Loucy (cell line): Measurements from ENCODE around the gene LRCH2.

Experiments
- H2AFZ ChIP-seq: fragments of 200-600 bp; sonication (generic); 2 replicates; pipeline ENCODE4 v1.6.0; 2016; ENCODE audit warnings: antibody characterized with exemption, mild to moderate bottlenecking, low read length, moderate library complexity
- H3F3A ChIP-seq: fragments of 200-600 bp; 2 replicates; pipeline ENCODE4 v1.6.0; 2016; ENCODE audit warnings: antibody characterized with exemption, low read depth, mild to moderate bottlenecking
- H3K27me3 ChIP-seq: fragments of 200-600 bp; sonication (generic); 2 replicates; pipeline ENCODE4 v1.6.1; 2014; ENCODE audit warnings: low read length, mild to moderate bottlenecking; ENCODE audit not compliant: insufficient read depth, poor library complexity, severe bottlenecking
- H3K36me3 ChIP-seq: fragments of 200-600 bp; sonication (generic); 2 replicates; pipeline ENCODE4 v1.6.1; 2016; ENCODE audit warnings: low read length; ENCODE audit not compliant: insufficient read depth
- H3K4me1 ChIP-seq: fragments of 200-600 bp; sonication (generic); 2 replicates; pipeline ENCODE4 v1.5.1; 2014; ENCODE audit warnings: low read length, mild to moderate bottlenecking; ENCODE audit not compliant: insufficient read depth, poor library complexity, severe bottlenecking
- H3K4me2 ChIP-seq: fragments of 200-600 bp; sonication (generic); 2 replicates; pipeline ENCODE4 v1.6.0; 2014; ENCODE audit warnings: antibody characterized with exemption, low read length, low read depth, mild to moderate bottlenecking; ENCODE audit not compliant: poor library complexity, severe bottlenecking
- H3K4me3 ChIP-seq: fragments of 200-600 bp; sonication (generic); 2 replicates; pipeline ENCODE4 v1.5.1; 2014; ENCODE audit warnings: low read length, mild to moderate bottlenecking, mixed read lengths; ENCODE audit not compliant: poor library complexity, severe bottlenecking
- H3K79me2 ChIP-seq: fragments of 200-600 bp; sonication (generic); 2 replicates; pipeline ENCODE4 v1.6.1; 2014; ENCODE audit warnings: low read length; ENCODE audit not compliant: insufficient read depth
- H3K9ac ChIP-seq: fragments of 200-600 bp; sonication (generic); 2 replicates; pipeline ENCODE4 v1.6.0; 2014; ENCODE audit warnings: mild to moderate bottlenecking, low read depth, low read length, moderate library complexity; ENCODE audit not compliant: poor library complexity, severe bottlenecking
- H3K9me2 ChIP-seq: fragments of 200-600 bp; sonication (generic); replicated peaks from 2 replicates; pipeline ENCODE4 v1.6.1; 2016; ENCODE audit warnings: low read depth, low read length, mixed read lengths
- H3K9me3 ChIP-seq: fragments of 200-600 bp; sonication (generic); 2 replicates; pipeline ENCODE4 v1.6.1; 2014; ENCODE audit warnings: mild to moderate bottlenecking, antibody characterized with exemption, low read length, low read depth; ENCODE audit not compliant: insufficient read depth
- H4K20me1 ChIP-seq: fragments of 200-600 bp; sonication (generic); 2 replicates; pipeline ENCODE4 v1.6.0; 2014; ENCODE audit warnings: antibody characterized with exemption, low read length, mild to moderate bottlenecking; ENCODE audit not compliant: insufficient read depth, poor library complexity, severe bottlenecking
- CTCF ChIP-seq: fragments of 200-600 bp; sonication (generic); conservative IDR thresholded peaks from 2 replicates; pipeline ENCODE4 v1.5.1; 2014; ENCODE audit warnings: mild to moderate bottlenecking, antibody characterized with exemption, low read length
- EZH2phosphoT487 ChIP-seq: fragments of 200-600 bp; IDR thresholded peaks from 2 replicates; pipeline ENCODE4 v1.6.1; 2018; ENCODE audit warnings: antibody characterized with exemption, mild to moderate bottlenecking, moderate library complexity, borderline replicate concordance

LRCH2 gene

DNA sequence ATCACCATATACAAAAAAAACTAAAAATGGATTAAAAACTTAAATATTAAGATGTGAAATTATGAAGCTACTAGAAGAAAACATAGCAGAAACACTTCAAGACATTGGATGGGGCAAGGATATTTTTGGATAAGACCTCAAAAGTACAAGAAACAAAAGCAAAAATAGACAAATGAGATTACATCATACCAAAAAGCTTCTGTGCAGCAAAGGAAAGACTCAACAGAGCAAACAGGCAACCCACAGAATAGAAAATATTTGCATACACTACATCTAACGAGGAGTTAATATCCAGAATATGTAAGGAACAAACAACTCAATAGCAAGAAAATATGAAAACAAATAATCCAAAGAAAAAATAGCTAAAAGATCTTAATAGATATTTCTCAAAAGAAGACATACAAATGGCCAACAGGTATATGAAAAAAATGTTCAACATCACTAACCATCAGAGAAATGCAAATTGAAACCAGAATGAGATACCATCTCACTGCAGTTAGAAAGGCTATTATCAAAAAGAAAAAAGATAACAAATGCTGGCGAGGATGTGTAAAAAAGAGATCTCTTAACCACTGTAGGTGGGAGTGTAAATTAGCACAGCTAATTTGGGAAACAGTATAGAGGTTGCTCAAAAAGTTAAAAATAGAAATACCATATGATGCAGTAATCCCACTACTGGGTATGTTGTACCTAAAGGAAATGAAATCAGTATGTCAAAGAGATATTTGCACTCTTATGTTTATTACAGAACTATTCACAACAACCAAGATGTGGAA, 17.8 kb upstream of the LRCH2 start:
- Histone ChIP-seq H3K4me2 (no peak overlapping the region), H3K4me3 (no peak overlapping the region), H3K9me2 (no peaks in the 10 kb centered on the region), H3K9me3 (no peaks in the 10 kb centered on the region), H3K27me3 (no peaks in the 10 kb centered on the region), H3K79me2 (no peaks in the 10 kb centered on the region), H3K4me1 (no peaks in the 10 kb centered on the region), H3F3A (no peaks in the 10 kb centered on the region), H4K20me1 (no peaks in the 10 kb centered on the region), H2AFZ (no peak overlapping the region), H3K36me3 (no peaks in the 10 kb centered on the region), H3K9ac (no peak overlapping the region)
- no peak for TF ChIP-seq EZH2phosphoT487
- TF ChIP-seq CTCF: no peak

GRCh38 chrX:115237056-115237455, 3.2 kb upstream of the LRCH2 start:
- H3K4me1 ChIP-seq: no peaks in the 10 kb centered on the region
- no peaks in the 10 kb centered on the region for H3K9me3 ChIP-seq
- no peak overlapping the region for H3K4me2 ChIP-seq
- H3K27me3 ChIP-seq: no peaks in the 10 kb centered on the region
- no peak overlapping the region for H3K9ac ChIP-seq
- H3K79me2 ChIP-seq: no peaks in the 10 kb centered on the region
- H2AFZ ChIP-seq: no peak overlapping the region
- H3K36me3 ChIP-seq: no peaks in the 10 kb centered on the region
- TF ChIP-seq EZH2phosphoT487 (no peak), CTCF (no peak)
- H4K20me1 ChIP-seq: no peaks in the 10 kb centered on the region
- H3K4me3 ChIP-seq: no peak overlapping the region
- no peaks in the 10 kb centered on the region for H3K9me2 ChIP-seq
- H3F3A ChIP-seq: no peaks in the 10 kb centered on the region

DNA sequence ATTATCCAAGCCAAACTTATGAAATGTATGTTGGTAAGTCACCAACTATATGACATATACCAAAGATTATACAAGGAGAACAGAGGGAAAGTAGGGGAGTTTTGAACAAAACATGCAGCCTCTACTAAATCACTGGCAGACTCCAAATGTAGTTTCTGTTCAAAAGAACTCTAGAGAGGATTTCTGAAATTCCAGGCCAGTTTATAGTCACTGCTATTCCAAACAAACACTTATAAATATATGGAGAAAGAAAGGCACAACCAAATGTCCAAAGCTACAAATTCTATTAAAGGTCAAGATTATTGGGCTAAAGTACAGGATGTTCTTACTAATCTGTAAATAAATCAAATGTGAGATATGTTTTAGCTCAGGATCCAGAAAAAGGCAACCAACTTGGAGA, 2.7 kb upstream of the LRCH2 start:
- H3K4me3 ChIP-seq: no peak overlapping the region
- no peak overlapping the region for H2AFZ ChIP-seq
- H3K4me1 ChIP-seq: no peaks in the 10 kb centered on the region
- no peaks in the 10 kb centered on the region for H3K36me3 ChIP-seq
- no peaks in the 10 kb centered on the region for H3K27me3 ChIP-seq
- H3K9ac ChIP-seq: no peak overlapping the region
- H3F3A ChIP-seq: no peaks in the 10 kb centered on the region
- no peaks in the 10 kb centered on the region for H4K20me1 ChIP-seq
- H3K79me2 ChIP-seq: no peaks in the 10 kb centered on the region
- no peak for TF ChIP-seq CTCF
- TF ChIP-seq EZH2phosphoT487: no peak
- no peak overlapping the region for H3K4me2 ChIP-seq
- no peaks in the 10 kb centered on the region for H3K9me2 ChIP-seq
- no peaks in the 10 kb centered on the region for H3K9me3 ChIP-seq
